Measurements from ENCODE around the gene USP47.

DNA sequence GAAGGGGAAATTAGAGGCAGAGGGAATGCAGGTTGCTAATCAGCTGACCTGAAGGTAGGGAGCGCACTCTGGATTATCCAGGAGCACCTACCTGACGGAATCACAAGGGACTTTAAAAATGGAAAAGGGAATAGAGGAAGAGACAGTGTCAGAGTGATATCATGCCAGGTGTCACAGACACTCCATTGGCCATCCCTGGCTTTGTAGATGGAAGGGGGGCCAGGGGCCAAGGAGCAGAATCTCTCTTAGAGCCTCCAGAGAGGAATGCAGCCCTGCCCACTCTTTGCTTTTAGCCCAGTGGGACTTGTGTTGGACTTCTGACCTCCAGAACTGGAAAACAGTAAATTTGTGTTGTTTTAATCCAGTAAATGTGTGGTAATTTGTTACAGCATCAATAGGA lies 128.8 kb downstream of the USP47 start:
- TF ChIP-seq, protein P1, sequence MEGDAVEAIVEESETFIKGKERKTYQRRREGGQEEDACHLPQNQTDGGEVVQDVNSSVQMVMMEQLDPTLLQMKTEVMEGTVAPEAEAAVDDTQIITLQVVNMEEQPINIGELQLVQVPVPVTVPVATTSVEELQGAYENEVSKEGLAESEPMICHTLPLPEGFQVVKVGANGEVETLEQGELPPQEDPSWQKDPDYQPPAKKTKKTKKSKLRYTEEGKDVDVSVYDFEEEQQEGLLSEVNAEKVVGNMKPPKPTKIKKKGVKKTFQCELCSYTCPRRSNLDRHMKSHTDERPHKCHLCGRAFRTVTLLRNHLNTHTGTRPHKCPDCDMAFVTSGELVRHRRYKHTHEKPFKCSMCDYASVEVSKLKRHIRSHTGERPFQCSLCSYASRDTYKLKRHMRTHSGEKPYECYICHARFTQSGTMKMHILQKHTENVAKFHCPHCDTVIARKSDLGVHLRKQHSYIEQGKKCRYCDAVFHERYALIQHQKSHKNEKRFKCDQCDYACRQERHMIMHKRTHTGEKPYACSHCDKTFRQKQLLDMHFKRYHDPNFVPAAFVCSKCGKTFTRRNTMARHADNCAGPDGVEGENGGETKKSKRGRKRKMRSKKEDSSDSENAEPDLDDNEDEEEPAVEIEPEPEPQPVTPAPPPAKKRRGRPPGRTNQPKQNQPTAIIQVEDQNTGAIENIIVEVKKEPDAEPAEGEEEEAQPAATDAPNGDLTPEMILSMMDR (IDR thresholded peaks at IDR 0.05), result no peak
- TF ChIP-seq POLR2AphosphoS5 (IDR thresholded peaks at IDR 0.05), result no peak
